Measurements from ENCODE around the gene KCTD17. TPM values are rescaled to one million over a fixed set of nuclear protein-coding genes. Genes with fewer than 3 reads are reported as not detected.

Gene KCTD17
- total RNA-seq, 4 donors from 2014 or later: 0.59 to 31.7 (median 15.4) TPM

DNA sequence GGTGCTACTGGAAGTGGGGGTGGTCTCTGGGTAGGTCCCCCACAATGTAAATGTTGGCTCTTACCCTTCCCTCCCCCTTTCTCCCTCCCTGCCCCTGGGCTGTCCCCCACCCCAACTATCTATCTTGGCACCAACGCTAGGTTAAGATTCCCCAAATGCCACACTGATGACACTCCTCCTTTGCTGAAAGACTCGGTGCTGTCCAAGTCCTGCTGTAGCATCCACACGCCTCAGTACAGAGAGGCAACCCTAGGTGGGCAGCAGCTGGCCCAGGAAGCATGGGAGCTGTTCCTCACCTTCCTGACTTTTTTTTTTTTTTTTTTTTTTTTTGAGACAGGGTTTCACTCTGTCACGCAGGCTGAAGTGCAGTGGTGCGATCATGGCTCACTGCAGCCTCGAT is 3.4 kb upstream of the KCTD17 start:
- Histone ChIP-seq H3K27ac (no peak overlapping the region), H3K4me3 (no peak overlapping the region), H3K4me1 (no peaks in the 10 kb centered on the region), H3K36me3 (no peaks in the 10 kb centered on the region), H3K27me3 (no peaks in the 10 kb centered on the region), H3K9me3 (no peaks in the 10 kb centered on the region)
- no peak for TF ChIP-seq POLR2A (IDR thresholded peaks at IDR 0.05)
- TF ChIP-seq, protein P1, sequence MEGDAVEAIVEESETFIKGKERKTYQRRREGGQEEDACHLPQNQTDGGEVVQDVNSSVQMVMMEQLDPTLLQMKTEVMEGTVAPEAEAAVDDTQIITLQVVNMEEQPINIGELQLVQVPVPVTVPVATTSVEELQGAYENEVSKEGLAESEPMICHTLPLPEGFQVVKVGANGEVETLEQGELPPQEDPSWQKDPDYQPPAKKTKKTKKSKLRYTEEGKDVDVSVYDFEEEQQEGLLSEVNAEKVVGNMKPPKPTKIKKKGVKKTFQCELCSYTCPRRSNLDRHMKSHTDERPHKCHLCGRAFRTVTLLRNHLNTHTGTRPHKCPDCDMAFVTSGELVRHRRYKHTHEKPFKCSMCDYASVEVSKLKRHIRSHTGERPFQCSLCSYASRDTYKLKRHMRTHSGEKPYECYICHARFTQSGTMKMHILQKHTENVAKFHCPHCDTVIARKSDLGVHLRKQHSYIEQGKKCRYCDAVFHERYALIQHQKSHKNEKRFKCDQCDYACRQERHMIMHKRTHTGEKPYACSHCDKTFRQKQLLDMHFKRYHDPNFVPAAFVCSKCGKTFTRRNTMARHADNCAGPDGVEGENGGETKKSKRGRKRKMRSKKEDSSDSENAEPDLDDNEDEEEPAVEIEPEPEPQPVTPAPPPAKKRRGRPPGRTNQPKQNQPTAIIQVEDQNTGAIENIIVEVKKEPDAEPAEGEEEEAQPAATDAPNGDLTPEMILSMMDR (IDR thresholded peaks at IDR 0.05): no peak
- DNase-seq: no peak
- intact Hi-C loops (cut with DNase I; ENCODE audit: low total_unique reads): no loop called here

DNA sequence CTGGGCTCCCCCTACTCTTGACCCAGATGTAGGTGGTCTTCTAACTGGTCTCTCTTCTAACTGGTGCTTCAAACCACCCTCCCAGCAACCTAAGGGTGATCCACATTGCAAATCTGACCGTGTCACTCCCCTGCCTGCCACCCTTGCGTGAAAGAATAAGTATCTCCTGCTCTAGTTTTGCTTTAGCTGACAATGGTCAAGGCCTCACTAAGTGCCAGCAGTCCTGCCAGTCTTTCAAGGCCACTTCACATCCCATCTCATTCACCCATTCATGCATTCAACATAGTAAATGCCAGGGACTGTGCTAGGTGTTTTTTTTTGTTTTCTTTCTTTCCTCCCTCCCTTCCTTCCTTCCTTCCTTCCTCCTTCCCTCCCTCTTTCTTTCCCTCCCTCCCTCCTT is 2.3 kb upstream of the KCTD17 start:
- H3K27me3 ChIP-seq: no peaks in the 10 kb centered on the region
- H3K4me1 ChIP-seq: no peaks in the 10 kb centered on the region
- no peak overlapping the region for H3K27ac ChIP-seq
- no peaks in the 10 kb centered on the region for H3K9me3 ChIP-seq
- DNase-seq: no peak
- intact Hi-C loops (cut with DNase I; ENCODE audit: low total_unique reads): no loop called here
- TF ChIP-seq POLR2A (IDR thresholded peaks at IDR 0.05): no peak
- TF ChIP-seq, protein P1 (IDR thresholded peaks at IDR 0.05): no peak
- no peaks in the 10 kb centered on the region for H3K36me3 ChIP-seq
- H3K4me3 ChIP-seq: no peak overlapping the region

DNA sequence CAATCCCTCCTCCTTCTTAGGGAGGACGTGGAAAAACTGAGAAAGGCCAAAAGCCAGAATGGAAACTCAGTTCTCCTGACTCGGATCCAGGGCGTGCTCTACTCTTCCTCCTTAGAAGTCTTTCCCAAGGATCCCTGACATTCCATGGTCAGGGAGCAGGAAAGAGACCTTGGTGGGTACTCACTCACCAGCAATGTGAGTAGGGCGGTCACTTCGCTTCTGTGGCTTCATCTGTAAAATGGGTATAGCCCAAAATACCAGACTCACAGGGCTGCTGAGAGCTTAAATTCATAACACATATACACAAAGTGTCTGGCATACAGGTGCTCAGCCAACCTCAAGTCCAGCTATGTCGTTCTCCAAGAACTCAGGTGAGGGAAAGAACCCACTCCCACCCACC is 629 bp upstream of the KCTD17 start:
- H3K27ac ChIP-seq: no peak overlapping the region
- intact Hi-C loops (cut with DNase I; ENCODE audit: low total_unique reads): no loop called here

DNA sequence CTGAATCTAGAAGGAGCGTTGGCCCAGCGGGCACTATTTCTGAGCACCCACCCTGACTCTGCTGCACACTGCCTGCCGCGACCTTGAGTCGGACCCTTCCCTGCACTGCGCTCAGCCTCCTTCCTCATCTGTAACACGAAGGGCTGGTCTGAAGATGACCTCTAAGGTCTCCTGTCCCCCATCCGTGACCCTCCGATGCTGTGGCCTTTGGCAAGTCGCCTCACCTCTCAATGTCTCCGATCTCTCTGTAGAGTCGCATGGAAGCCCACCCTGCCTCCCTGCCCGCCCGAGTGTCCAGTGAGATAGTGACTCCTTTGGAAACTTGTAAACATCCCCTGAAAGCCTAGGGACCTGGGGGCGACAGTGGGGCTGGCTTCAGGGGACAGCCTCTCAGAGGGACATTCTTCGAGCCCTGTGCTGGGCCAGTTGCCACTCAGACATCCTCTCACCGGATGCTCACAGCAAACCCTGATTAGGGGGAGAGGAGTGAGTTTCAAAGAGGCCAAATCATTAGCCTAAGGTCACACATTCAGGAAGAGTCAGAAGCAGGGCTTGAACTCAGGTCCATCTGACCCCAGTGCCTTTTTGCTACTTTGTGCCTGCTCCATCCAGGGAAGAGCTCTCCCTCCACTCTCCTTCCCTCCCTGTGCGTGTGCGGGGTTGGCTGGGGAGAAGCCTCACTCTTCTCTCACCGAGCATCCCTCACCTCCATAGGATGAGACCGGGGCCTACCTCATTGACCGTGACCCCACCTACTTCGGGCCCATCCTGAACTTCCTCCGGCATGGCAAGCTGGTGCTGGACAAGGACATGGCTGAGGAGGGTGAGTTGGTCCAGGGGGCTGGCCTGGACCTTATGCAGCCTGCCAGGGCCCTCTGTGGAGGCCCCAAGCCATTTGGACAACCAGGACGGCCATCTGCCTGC is 1.1 kb downstream of the KCTD17 start:
- Histone ChIP-seq H3K36me3 (no peaks in the 10 kb centered on the region), H3K27ac (peak overlapping the region in 1 of 2 donors; percentile 48), H3K9me3 (no peaks in the 10 kb centered on the region), H3K4me3 (peak overlapping the region; percentile 31 to 74), H3K4me1 (no peaks in the 10 kb centered on the region), H3K27me3 (no peaks in the 10 kb centered on the region)
- DNase-seq: no peak
- TF ChIP-seq POLR2A (IDR thresholded peaks at IDR 0.05): no peak
- TF ChIP-seq, protein P1 (IDR thresholded peaks at IDR 0.05): no peak
- intact Hi-C loops (cut with DNase I; ENCODE audit: low total_unique reads): no loop called here

More for the DNA sequence above, 629 bp upstream of the KCTD17 start:
- no peak for TF ChIP-seq POLR2A (IDR thresholded peaks at IDR 0.05)
- TF ChIP-seq, protein P1 (IDR thresholded peaks at IDR 0.05): no peak
- no peaks in the 10 kb centered on the region for H3K4me1 ChIP-seq
- no peak for DNase-seq
- H3K36me3 ChIP-seq: no peaks in the 10 kb centered on the region
- no peak overlapping the region for H3K4me3 ChIP-seq
- H3K27me3 ChIP-seq: no peaks in the 10 kb centered on the region
- H3K9me3 ChIP-seq: no peaks in the 10 kb centered on the region

DNA sequence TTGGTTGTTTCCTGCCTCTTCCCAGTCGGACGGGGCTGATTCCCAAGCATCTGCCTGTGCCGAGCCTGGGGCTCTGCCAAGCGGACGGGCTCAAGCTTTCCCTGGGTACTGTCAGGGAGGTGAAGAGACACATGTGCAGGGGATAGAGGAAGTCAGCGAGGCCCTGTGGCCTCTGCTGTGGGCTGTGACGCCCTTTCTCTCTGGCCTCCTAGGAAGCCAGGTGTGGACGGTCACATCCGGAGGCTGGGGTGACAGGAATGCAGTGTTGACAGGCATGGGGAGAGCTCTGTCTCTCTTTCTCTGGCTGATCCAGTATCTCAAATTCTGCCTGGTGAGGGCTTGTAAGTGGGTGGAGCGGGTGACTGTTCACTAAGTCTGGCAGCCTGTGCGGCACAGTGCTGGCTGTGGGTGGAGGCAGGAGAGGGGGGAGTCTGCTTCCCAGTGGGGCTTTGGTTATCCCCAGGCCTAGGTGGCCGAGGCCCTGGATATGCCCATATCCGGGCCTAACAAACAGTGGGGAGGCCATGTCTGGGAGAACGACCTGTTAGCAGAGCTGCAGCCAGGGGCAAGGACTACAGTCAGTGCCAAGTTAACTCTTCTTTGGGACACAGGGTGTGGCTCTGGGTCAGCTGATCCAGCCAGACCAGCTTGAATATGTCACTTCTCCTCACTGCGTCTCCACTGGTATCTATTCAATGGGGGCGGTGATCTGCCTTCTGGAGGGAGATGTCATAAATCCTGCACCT is 1.9 kb downstream of the KCTD17 start:
- H3K27me3 ChIP-seq: no peaks in the 10 kb centered on the region
- H3K9me3 ChIP-seq: no peaks in the 10 kb centered on the region
- H3K4me3 ChIP-seq: no peak overlapping the region
- intact Hi-C loops (cut with DNase I; ENCODE audit: low total_unique reads): no loop called here
- no peak for TF ChIP-seq POLR2A (IDR thresholded peaks at IDR 0.05)
- TF ChIP-seq, protein P1 (IDR thresholded peaks at IDR 0.05): no peak
- H3K4me1 ChIP-seq: no peaks in the 10 kb centered on the region
- no peaks in the 10 kb centered on the region for H3K36me3 ChIP-seq
- no peak overlapping the region for H3K27ac ChIP-seq
- no peak for DNase-seq
